Vagina (tissue), 2 donors: ENCODE data around the gene SHISA6. TPM values are rescaled to one million over a fixed set of nuclear protein-coding genes. Genes with fewer than 3 reads are reported as not detected.

Experiments used
- DNase-seq, 2 donors: peaks; one replicate each; pipeline ENCODE4 v3.0.0-alpha.2; 2017; ENCODE audit errors: extremely low spot score in 2 of 2
- H3K27ac ChIP-seq: fragments of 200-600 bp; sonication (generic); one replicate; pipeline ENCODE4 v1.5.1; 2019
- H3K27me3 ChIP-seq: fragments of 200-600 bp; sonication (generic); one replicate; pipeline ENCODE4 v1.5.1; 2019
- H3K36me3 ChIP-seq, 2 donors: fragments of 200-600 bp; sonication (generic); one replicate each; pipeline ENCODE4 v1.5.1; 2017 to 2019
- H3K4me1 ChIP-seq: fragments of 200-600 bp; sonication (generic); one replicate; pipeline ENCODE4 v1.5.1; 2019
- H3K4me3 ChIP-seq, 2 donors: fragments of 200-600 bp; sonication (generic); 1 replicate in 1 of 2; 2 replicates in 1 of 2; pipeline ENCODE4 v1.5.1; 2016 to 2019
- H3K9me3 ChIP-seq: fragments of 200-600 bp; sonication (generic); one replicate; pipeline ENCODE4 v1.5.1; 2019
- POLR2A ChIP-seq, 2 donors: fragments of 450-650 bp; IDR thresholded peaks; one replicate each; pipeline ENCODE4 v1.6.1; 2017; ENCODE audit warnings: antibody characterized with exemption in 2 of 2, mild to moderate bottlenecking in 2 of 2, moderate library complexity in 2 of 2
- POLR2AphosphoS5 ChIP-seq, 2 donors: sonication (generic); formaldehyde crosslinking; IDR thresholded peaks; one replicate each; pipeline ENCODE4 v1.9.0; 2017; ENCODE audit warnings: antibody characterized with exemption in 2 of 2, mild to moderate bottlenecking in 2 of 2, low read depth in 1 of 2; ENCODE audit not compliant: insufficient read depth in 1 of 2
- intact Hi-C: fragments of 100-400 bp; cut with DNase I; formaldehyde crosslinking; loops from one replicate; pipeline ENCODE4 v1.15.1; 2023
- total RNA-seq: library from RNA; depleted of rRNA; stranded (reverse); fragments of >200 nt; gene quantifications from one replicate; pipeline ENCODE4 v1.2.3, GENCODE V29; 2016
- TF ChIP-seq, protein P1 (sequence below), 3 experiments: fragments of 450-650 bp in 2 of 3; fragments of 200-600 bp in 1 of 3; sonication (generic) in 1 of 3; IDR thresholded peaks; one replicate each; pipeline ENCODE4 v1.5.1; 2017 to 2019; ENCODE audit warnings: antibody characterized with exemption in 3 of 3, mild to moderate bottlenecking in 2 of 3, moderate library complexity in 2 of 3

SHISA6 gene
- total RNA-seq, 1 donor from 2014 or later: 1.5 TPM

DNA sequence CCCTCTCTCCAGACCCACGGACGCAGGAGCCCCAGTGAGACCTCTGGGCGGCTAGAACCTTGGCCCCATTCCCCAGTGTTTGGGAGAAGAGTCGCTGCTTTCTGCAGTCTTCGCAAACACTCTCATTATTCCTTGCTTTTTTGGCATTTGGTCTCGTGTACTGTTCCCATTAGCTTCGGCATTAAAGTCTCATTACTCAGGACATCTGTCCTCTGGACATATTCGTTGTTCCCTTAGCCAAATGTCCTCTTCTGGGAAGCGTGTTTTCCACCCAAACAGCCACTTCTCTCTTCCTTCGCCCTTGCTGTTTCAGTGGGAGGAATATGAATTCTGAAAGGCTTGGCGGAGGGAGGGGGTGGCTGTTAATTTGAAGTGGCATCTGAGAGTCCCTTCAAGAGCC is 11.1 kb downstream of the SHISA6 start:
- no peak overlapping the region for H3K4me3 ChIP-seq
- intact Hi-C loops: no loop called here
- TF ChIP-seq POLR2A (IDR thresholded peaks at IDR 0.05): no peak
- TF ChIP-seq POLR2AphosphoS5 (IDR thresholded peaks at IDR 0.05; ENCODE audit: insufficient read depth in 1 of 2, low read depth in 1 of 2): no peak
- TF ChIP-seq, protein P1, sequence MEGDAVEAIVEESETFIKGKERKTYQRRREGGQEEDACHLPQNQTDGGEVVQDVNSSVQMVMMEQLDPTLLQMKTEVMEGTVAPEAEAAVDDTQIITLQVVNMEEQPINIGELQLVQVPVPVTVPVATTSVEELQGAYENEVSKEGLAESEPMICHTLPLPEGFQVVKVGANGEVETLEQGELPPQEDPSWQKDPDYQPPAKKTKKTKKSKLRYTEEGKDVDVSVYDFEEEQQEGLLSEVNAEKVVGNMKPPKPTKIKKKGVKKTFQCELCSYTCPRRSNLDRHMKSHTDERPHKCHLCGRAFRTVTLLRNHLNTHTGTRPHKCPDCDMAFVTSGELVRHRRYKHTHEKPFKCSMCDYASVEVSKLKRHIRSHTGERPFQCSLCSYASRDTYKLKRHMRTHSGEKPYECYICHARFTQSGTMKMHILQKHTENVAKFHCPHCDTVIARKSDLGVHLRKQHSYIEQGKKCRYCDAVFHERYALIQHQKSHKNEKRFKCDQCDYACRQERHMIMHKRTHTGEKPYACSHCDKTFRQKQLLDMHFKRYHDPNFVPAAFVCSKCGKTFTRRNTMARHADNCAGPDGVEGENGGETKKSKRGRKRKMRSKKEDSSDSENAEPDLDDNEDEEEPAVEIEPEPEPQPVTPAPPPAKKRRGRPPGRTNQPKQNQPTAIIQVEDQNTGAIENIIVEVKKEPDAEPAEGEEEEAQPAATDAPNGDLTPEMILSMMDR (IDR thresholded peaks at IDR 0.05): no peak
- no peaks in the 10 kb centered on the region for H3K4me1 ChIP-seq
- no peaks in the 10 kb centered on the region for H3K27me3 ChIP-seq
- DNase-seq: no peak
- H3K27ac ChIP-seq: no peak overlapping the region
- H3K36me3 ChIP-seq: no peaks in the 10 kb centered on the region
- H3K9me3 ChIP-seq: no peaks in the 10 kb centered on the region

DNA sequence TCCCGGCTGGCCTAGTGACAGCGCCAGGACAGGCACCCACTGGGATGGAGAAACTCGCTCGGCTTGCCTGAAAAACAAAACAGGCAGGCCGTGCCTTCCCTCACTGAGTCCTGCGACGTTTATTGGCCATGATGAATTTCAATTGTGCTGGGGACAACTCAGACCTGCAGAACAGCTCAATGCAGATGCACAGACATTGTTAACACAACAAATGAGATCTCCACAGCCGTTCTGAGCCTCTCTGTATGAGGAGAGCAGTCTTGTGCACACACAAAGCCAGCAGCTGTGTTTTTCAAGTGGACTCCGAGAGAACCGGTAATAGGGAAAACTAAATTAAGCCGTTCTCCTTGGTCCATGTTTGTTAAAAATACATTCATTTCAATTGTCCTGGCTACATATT is 15.9 kb downstream of the SHISA6 start:
- no peaks in the 10 kb centered on the region for H3K9me3 ChIP-seq
- H3K27ac ChIP-seq: no peak overlapping the region
- no peak for TF ChIP-seq POLR2A (IDR thresholded peaks at IDR 0.05)
- TF ChIP-seq POLR2AphosphoS5 (IDR thresholded peaks at IDR 0.05; ENCODE audit: insufficient read depth in 1 of 2, low read depth in 1 of 2): no peak
- TF ChIP-seq, protein P1 (IDR thresholded peaks at IDR 0.05): no peak
- H3K4me1 ChIP-seq: no peaks in the 10 kb centered on the region
- H3K4me3 ChIP-seq: no peak overlapping the region
- no peak for DNase-seq
- intact Hi-C loops: no loop called here
- H3K36me3 ChIP-seq: no peaks in the 10 kb centered on the region
- H3K27me3 ChIP-seq: no peaks in the 10 kb centered on the region

DNA sequence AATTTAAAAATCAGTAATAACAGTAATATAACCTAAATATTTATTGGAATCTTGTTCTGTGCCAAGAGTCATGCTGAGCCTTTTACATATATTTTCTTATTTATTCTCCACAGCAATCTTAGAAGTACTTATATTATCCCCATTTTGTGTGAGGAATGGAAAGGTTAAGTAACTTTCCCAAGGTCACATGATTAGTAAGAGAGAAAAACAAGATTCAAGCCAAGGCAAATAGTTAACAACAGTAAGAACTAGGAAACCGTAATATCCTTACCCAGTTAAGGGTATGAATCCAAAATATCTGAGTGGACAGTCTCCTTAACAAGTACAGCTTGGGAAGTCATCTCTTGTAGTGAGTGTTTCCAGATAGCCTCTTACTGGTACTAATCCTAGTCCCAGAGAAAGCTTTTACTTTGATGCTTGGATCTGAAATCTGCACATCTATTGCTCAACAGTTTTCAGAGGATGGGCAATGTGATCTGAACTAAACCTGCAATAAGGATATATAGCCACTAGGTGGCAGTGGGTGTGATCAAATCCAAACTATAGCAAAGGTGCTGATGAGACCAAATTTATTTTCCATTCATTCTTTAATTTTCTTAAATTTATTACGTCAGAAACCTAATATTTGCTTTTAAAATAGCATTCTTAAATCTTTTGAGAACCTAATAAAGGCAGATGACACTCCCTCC is 23.3 kb downstream of the SHISA6 start:
- no peaks in the 10 kb centered on the region for H3K27me3 ChIP-seq
- no peak overlapping the region for H3K27ac ChIP-seq
- DNase-seq: no peak
- TF ChIP-seq, protein P1 (IDR thresholded peaks at IDR 0.05): peak in 1 of 3 experiments; percentile 6
- no peak for TF ChIP-seq POLR2A (IDR thresholded peaks at IDR 0.05)
- no peak for TF ChIP-seq POLR2AphosphoS5 (IDR thresholded peaks at IDR 0.05; ENCODE audit: insufficient read depth in 1 of 2, low read depth in 1 of 2)
- H3K36me3 ChIP-seq: no peaks in the 10 kb centered on the region
- no peaks in the 10 kb centered on the region for H3K4me1 ChIP-seq
- no peak overlapping the region for H3K4me3 ChIP-seq
- H3K9me3 ChIP-seq: no peaks in the 10 kb centered on the region
- intact Hi-C loops: no loop called here

- Histone ChIP-seq H3K27ac (no peak overlapping the region), H3K4me3 (no peak overlapping the region), H3K36me3 (no peaks in the 10 kb centered on the region), H3K9me3 (no peaks in the 10 kb centered on the region), H3K4me1 (no peaks in the 10 kb centered on the region), H3K27me3 (no peaks in the 10 kb centered on the region)
- intact Hi-C loops: no loop called here
- DNase-seq: peak in 1 of 2 donors; percentile 82
- TF ChIP-seq POLR2AphosphoS5 (IDR thresholded peaks at IDR 0.05; ENCODE audit: insufficient read depth in 1 of 2, low read depth in 1 of 2): no peak
- no peak for TF ChIP-seq POLR2A (IDR thresholded peaks at IDR 0.05)
- TF ChIP-seq, protein P1 (IDR thresholded peaks at IDR 0.05): no peak
These were observed 27.1 kb downstream of the SHISA6 start for GRCh38 chr17:11267999-11268575.

DNA sequence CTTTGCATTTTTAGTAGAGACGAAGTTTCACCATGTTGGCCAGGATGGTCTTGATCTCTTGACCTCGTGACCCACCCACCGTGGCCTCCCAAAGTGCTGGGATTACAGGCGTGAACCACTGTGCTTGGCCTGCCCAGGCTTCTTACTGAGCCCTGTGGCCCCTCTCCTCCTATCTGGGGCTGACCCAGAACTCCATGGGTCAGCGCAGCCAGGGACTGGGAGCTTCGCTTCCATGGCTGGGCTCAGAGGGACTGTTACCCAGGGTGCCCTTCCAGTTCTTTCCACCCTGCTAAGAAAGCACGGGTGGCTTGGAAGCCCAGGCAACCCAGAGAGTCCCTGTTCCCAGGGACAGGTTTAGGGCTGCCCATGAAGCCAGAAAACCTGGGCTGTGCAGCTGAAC is 28.2 kb downstream of the SHISA6 start:
- Histone ChIP-seq H3K27me3 (no peaks in the 10 kb centered on the region), H3K36me3 (no peaks in the 10 kb centered on the region), H3K9me3 (no peaks in the 10 kb centered on the region), H3K27ac (no peak overlapping the region), H3K4me3 (no peak overlapping the region), H3K4me1 (no peaks in the 10 kb centered on the region)
- TF ChIP-seq, protein P1 (IDR thresholded peaks at IDR 0.05): no peak
- DNase-seq: peak in 1 of 2 donors; percentile 52
- intact Hi-C loops: no loop called here
